ENCODE results near the gene INTS14.
A peak's percentile ranks its signal among the peaks of the same experiment; 100 is the strongest.
"Not testable (repeated sequence)": the region's sequence is repeated elsewhere in the genome, so short reads cannot be mapped to it uniquely, and the experiment has no call there.

The INTS14 gene

DNA sequence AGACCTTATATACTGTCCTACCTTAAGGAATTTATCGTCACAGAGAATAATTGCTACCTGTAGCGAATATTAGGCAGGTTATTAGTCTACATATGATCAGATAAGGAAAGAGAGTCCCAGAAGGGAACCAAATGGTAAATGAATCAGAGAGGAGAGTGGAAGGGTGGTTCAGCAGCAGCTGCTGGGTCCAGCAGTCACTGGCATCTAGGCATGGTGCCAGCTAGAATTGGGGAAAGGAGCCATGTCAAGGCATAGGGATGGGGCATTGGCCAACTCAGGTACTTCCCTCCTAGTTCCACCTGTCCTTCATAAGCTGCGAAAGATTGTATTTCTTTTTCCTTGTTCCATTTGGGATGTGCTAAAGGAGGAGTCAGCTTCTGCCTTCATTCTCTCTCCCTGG lies 57.2 kb downstream of the INTS14 start:
- H3K4me3 ChIP-seq (replicated peaks in 1 of 2; ENCODE audit: low read depth in 2 of 2, low read length in 2 of 2): no peak overlapping the region
- no peak for TF ChIP-seq CTCF (IDR thresholded peaks at IDR 0.05; ENCODE audit: low read depth, low read length)
- DNase-seq (ENCODE audit: low read depth in 2 of 2): no peak

DNA sequence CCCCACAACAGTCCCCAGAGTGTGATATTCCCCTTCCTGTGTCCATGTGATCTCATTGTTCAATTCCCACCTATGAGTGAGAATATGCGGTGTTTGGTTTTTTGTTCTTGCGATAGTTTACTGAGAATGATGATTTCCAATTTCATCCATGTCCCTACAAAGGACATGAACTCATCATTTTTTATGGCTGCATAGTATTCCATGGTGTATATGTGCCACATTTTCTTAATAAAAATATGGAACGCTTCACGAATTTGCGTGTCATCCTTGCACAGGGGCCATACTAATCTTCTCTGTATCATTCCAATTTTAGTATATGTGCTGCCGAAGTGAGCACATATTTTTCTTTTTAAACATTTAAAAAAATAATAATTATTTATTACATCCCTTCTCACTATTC lies 58.1 kb downstream of the INTS14 start:
- H3K4me3 ChIP-seq (replicated peaks in 1 of 2; ENCODE audit: low read depth in 2 of 2, low read length in 2 of 2); DNase-seq (ENCODE audit: low read depth in 2 of 2): not testable (repeated sequence)

GRCh38 chr15:65551183-65551582 lies 59.7 kb downstream of the INTS14 start:
- no peak overlapping the region for H3K4me3 ChIP-seq (replicated peaks in 1 of 2; ENCODE audit: low read depth in 2 of 2, low read length in 2 of 2)
- DNase-seq (ENCODE audit: low read depth in 2 of 2): no peak
- no peak for TF ChIP-seq CTCF (IDR thresholded peaks at IDR 0.05; ENCODE audit: low read depth, low read length)

- peak; percentile 18 to 43 for DNase-seq (ENCODE audit: low read depth in 2 of 2)
Measured at GRCh38 chr15:65550681-65551098, 60.2 kb downstream of the INTS14 start.

GRCh38 chr15:65549288-65549687 lies 61.6 kb downstream of the INTS14 start:
- not testable (repeated sequence) for H3K4me3 ChIP-seq (replicated peaks in 1 of 2; ENCODE audit: low read depth in 2 of 2, low read length in 2 of 2); DNase-seq (ENCODE audit: low read depth in 2 of 2)

More at GRCh38 chr15:65550681-65551098, 60.2 kb downstream of the INTS14 start:
- no peak for TF ChIP-seq CTCF (IDR thresholded peaks at IDR 0.05; ENCODE audit: low read depth, low read length)
- H3K4me3 ChIP-seq (replicated peaks in 1 of 2; ENCODE audit: low read depth in 2 of 2, low read length in 2 of 2): no peak overlapping the region

- no peak for TF ChIP-seq CTCF (IDR thresholded peaks at IDR 0.05; ENCODE audit: low read depth, low read length)
- DNase-seq (ENCODE audit: low read depth in 2 of 2): no peak
- no peak overlapping the region for H3K4me3 ChIP-seq (replicated peaks in 1 of 2; ENCODE audit: low read depth in 2 of 2, low read length in 2 of 2)
Measured at GRCh38 chr15:65547841-65548240, 63.1 kb downstream of the INTS14 start.

GRCh38 chr15:65541231-65541820 lies 69.6 kb downstream of the INTS14 start:
- no peak overlapping the region for H3K4me3 ChIP-seq (replicated peaks in 1 of 2; ENCODE audit: low read depth in 2 of 2, low read length in 2 of 2)
- TF ChIP-seq CTCF (IDR thresholded peaks at IDR 0.05; ENCODE audit: low read depth, low read length): no peak
- DNase-seq (ENCODE audit: low read depth in 2 of 2): no peak

- no peak for DNase-seq (ENCODE audit: low read depth in 2 of 2)
- H3K4me3 ChIP-seq (replicated peaks in 1 of 2; ENCODE audit: low read depth in 2 of 2, low read length in 2 of 2): no peak overlapping the region
- TF ChIP-seq CTCF (IDR thresholded peaks at IDR 0.05; ENCODE audit: low read depth, low read length): no peak
Measured at GRCh38 chr15:65540314-65540713, 70.6 kb downstream of the INTS14 start.
